Measurements from ENCODE around the gene TMEM135.
A peak's percentile ranks its signal among the peaks of the same experiment; 100 is the strongest.
"Not testable (repeated sequence)": the region's sequence is repeated elsewhere in the genome, so short reads cannot be mapped to it uniquely, and the experiment has no call there.

TMEM135 gene

DNA sequence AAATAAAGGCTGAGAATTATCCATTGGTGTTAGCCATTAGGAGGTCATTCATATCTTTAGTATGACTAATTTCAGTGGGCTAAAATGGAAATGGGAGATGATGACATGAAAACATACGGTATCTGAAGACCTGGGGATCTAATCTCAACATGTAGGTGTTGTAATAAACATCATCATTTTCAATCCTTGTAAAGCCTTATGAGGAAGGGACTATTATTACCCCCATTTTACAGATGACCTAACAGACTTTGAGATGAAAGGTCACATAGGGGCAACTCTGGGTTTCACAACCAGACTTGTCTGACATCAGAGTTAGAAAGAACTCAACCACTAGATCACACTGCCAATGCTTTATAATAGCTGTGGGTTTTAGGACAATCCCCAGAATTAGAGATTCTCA, 34.8 kb upstream of the TMEM135 start:
- Histone ChIP-seq H2BK120ac (ENCODE audit: low read depth, low read length) (no peak overlapping the region), H3K36me3 (ENCODE audit: control insufficient read depth, insufficient read depth, low read length) (no peaks in the 10 kb centered on the region), H3K79me1 (ENCODE audit: low read length) (no peaks in the 10 kb centered on the region), H2AK5ac (ENCODE audit: low read length) (no peak overlapping the region), H2BK15ac (replicated peaks; ENCODE audit: low read depth) (no peak overlapping the region), H4K5ac (ENCODE audit: low read length) (no peak overlapping the region), H3K9ac (ENCODE audit: low read length) (no peak overlapping the region), H3K18ac (ENCODE audit: low read length) (no peak overlapping the region), H3K27me3 (ENCODE audit: insufficient read depth, low read length, poor library complexity) (no peaks in the 10 kb centered on the region), H3K56ac (ENCODE audit: low read length) (no peak overlapping the region), H3K79me2 (ENCODE audit: control insufficient read depth, insufficient read depth, low read length) (no peaks in the 10 kb centered on the region), H3K23ac (ENCODE audit: low read length) (no peak overlapping the region), H3K4ac (ENCODE audit: low read depth, low read length) (no peak overlapping the region), H4K8ac (ENCODE audit: low read depth, low read length) (peak overlapping the region; percentile 56), H2BK5ac (ENCODE audit: low read length) (no peak overlapping the region), H3K4me2 (ENCODE audit: low read length) (no peak overlapping the region), H3K27ac (ENCODE audit: low read depth, low read length) (no peak overlapping the region), H3K4me1 (ENCODE audit: control insufficient read depth, low read depth, low read length) (peaks cover 8% of the 10 kb centered on the region), H3K4me3 (ENCODE audit: low read length) (no peak overlapping the region)
- no CpG with 5 or more reads among the region's 1 CpG for WGBS (ENCODE audit: extremely low coverage, insufficient coverage, low lambda C conversion rate)
- no peak for DNase-seq

DNA sequence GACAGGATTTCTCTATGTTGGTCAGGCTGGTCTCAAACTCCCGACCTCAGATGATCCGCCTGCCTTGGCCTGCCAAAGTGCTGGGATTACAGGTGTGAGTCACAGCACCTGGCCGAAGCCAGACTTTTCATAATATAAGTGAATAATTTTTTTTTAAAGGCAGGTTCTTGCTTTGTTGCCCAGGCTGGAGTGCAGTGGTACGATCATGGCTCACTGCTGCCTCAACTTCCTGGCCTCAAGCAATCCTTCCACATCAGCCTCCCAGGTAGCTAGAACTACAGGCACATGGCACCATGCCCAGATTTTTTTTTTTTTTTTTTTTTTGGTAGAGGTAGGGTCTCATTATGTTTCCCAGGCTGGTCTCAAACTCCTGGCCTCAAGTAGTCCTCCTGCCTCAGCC, 33.5 kb upstream of the TMEM135 start:
- Histone ChIP-seq H3K18ac (ENCODE audit: low read length) (peak overlapping the region; percentile 51), H3K4ac (ENCODE audit: low read depth, low read length) (peak overlapping the region; percentile 87)
- not testable (repeated sequence) for H3K4me3 ChIP-seq (ENCODE audit: low read length); H3K79me1 ChIP-seq (ENCODE audit: low read length); H3K56ac ChIP-seq (ENCODE audit: low read length); H2BK5ac ChIP-seq (ENCODE audit: low read length); DNase-seq; H2AK5ac ChIP-seq (ENCODE audit: low read length); H2BK120ac ChIP-seq (ENCODE audit: low read depth, low read length); H4K8ac ChIP-seq (ENCODE audit: low read depth, low read length); H3K9ac ChIP-seq (ENCODE audit: low read length); H3K4me2 ChIP-seq (ENCODE audit: low read length); H3K4me1 ChIP-seq (ENCODE audit: control insufficient read depth, low read depth, low read length); H3K36me3 ChIP-seq (ENCODE audit: control insufficient read depth, insufficient read depth, low read length); H2BK15ac ChIP-seq (replicated peaks; ENCODE audit: low read depth); H4K5ac ChIP-seq (ENCODE audit: low read length); H3K79me2 ChIP-seq (ENCODE audit: control insufficient read depth, insufficient read depth, low read length); H3K27me3 ChIP-seq (ENCODE audit: insufficient read depth, low read length, poor library complexity); H3K23ac ChIP-seq (ENCODE audit: low read length); H3K27ac ChIP-seq (ENCODE audit: low read depth, low read length)
- no CpG with 5 or more reads among the region's 4 CpGs for WGBS (ENCODE audit: extremely low coverage, insufficient coverage, low lambda C conversion rate)

DNA sequence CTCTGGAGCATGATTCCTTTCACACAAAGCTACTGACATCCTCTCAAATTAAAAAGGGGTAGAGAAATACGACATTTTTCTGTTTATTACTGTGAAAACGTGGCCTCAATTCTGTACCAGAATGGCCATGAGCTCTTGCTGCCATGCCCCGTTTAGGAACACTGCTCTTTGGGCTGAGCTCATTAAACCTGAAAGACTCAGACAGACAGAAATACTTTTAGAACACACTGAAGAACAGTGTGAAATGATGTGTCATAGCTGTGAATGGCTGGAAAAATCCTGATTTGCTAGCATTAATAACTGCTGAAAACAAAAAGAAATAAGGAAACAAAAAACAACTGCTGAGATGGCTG, 32.2 kb upstream of the TMEM135 start:
- Histone ChIP-seq H3K27me3 (ENCODE audit: insufficient read depth, low read length, poor library complexity) (no peaks in the 10 kb centered on the region), H3K27ac (ENCODE audit: low read depth, low read length) (no peak overlapping the region), H3K36me3 (ENCODE audit: control insufficient read depth, insufficient read depth, low read length) (no peaks in the 10 kb centered on the region), H3K9ac (ENCODE audit: low read length) (no peak overlapping the region), H2BK120ac (ENCODE audit: low read depth, low read length) (no peak overlapping the region), H2BK15ac (replicated peaks; ENCODE audit: low read depth) (peak overlapping the region; percentile 85), H3K4me2 (ENCODE audit: low read length) (no peak overlapping the region), H3K4me3 (ENCODE audit: low read length) (no peak overlapping the region), H3K23ac (ENCODE audit: low read length) (no peak overlapping the region), H2AK5ac (ENCODE audit: low read length) (no peak overlapping the region), H4K5ac (ENCODE audit: low read length) (no peak overlapping the region), H3K4me1 (ENCODE audit: control insufficient read depth, low read depth, low read length) (no peaks in the 10 kb centered on the region), H3K79me1 (ENCODE audit: low read length) (no peaks in the 10 kb centered on the region), H4K8ac (ENCODE audit: low read depth, low read length) (no peak overlapping the region), H2BK5ac (ENCODE audit: low read length) (no peak overlapping the region), H3K79me2 (ENCODE audit: control insufficient read depth, insufficient read depth, low read length) (no peaks in the 10 kb centered on the region), H3K4ac (ENCODE audit: low read depth, low read length) (no peak overlapping the region), H3K18ac (ENCODE audit: low read length) (no peak overlapping the region), H3K56ac (ENCODE audit: low read length) (no peak overlapping the region)
- no CpG with 5 or more reads among the region's 3 CpGs for WGBS (ENCODE audit: extremely low coverage, insufficient coverage, low lambda C conversion rate)
- no peak for DNase-seq

DNA sequence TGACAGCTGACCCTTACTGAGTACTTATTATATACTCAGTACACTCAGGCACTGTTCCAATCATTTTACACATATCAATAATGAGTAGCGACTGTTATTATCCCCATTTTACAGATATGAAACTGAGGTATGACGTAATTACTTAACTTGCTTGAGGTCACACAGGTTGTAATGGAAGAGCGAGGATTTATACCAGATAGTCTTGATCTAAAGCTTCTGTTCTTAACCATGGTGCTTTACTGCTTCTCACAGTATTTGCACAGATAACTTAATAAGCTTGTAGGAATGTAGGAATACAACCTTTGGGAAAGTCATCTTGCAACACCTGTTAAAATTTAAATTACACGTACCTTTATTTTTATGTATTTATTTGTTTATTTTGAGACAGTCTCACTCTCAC, 31.7 kb upstream of the TMEM135 start:
- H3K36me3 ChIP-seq (ENCODE audit: control insufficient read depth, insufficient read depth, low read length), result no peaks in the 10 kb centered on the region
- H3K4me3 ChIP-seq (ENCODE audit: low read length), result no peak overlapping the region
- H4K5ac ChIP-seq (ENCODE audit: low read length), result no peak overlapping the region
- no peaks in the 10 kb centered on the region for H3K79me1 ChIP-seq (ENCODE audit: low read length)
- no peak overlapping the region for H3K9ac ChIP-seq (ENCODE audit: low read length)
- no peaks in the 10 kb centered on the region for H3K27me3 ChIP-seq (ENCODE audit: insufficient read depth, low read length, poor library complexity)
- no peak overlapping the region for H2AK5ac ChIP-seq (ENCODE audit: low read length)
- peak overlapping the region; percentile 85 for H2BK15ac ChIP-seq (replicated peaks; ENCODE audit: low read depth)
- no peak overlapping the region for H3K56ac ChIP-seq (ENCODE audit: low read length)
- no peak for DNase-seq
- H3K4me2 ChIP-seq (ENCODE audit: low read length), result no peak overlapping the region
- no peaks in the 10 kb centered on the region for H3K4me1 ChIP-seq (ENCODE audit: control insufficient read depth, low read depth, low read length)
- WGBS (ENCODE audit: extremely low coverage, insufficient coverage, low lambda C conversion rate), result no CpG with 5 or more reads among the region's 4 CpGs
- H3K18ac ChIP-seq (ENCODE audit: low read length), result no peak overlapping the region
- H4K8ac ChIP-seq (ENCODE audit: low read depth, low read length), result no peak overlapping the region
- H3K27ac ChIP-seq (ENCODE audit: low read depth, low read length), result no peak overlapping the region
- H2BK5ac ChIP-seq (ENCODE audit: low read length), result no peak overlapping the region
- no peak overlapping the region for H3K23ac ChIP-seq (ENCODE audit: low read length)
- H3K4ac ChIP-seq (ENCODE audit: low read depth, low read length), result no peak overlapping the region
- H3K79me2 ChIP-seq (ENCODE audit: control insufficient read depth, insufficient read depth, low read length), result no peaks in the 10 kb centered on the region
- no peak overlapping the region for H2BK120ac ChIP-seq (ENCODE audit: low read depth, low read length)

DNA sequence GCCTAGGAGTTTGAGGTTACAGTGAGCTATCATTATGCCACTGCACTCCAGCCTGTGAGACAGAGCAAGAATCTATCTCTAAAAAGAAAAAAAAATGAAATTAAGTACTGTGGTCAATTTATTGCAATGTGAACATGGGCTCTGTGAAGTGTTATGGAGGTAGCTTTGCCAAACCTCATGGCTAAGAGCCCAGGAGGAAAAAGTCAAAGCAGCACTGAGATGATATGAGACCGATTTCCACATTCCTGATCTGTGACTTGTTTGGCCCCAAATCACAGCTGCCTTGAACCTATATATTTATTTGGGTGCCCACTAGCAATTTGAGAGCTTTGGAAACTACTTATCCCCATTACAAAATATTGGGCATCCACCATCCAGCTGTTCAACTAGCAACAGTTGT, 29.8 kb upstream of the TMEM135 start:
- no peak overlapping the region for H3K23ac ChIP-seq (ENCODE audit: low read length)
- no peak overlapping the region for H2BK15ac ChIP-seq (replicated peaks; ENCODE audit: low read depth)
- no CpG with 5 or more reads among the region's 1 CpG for WGBS (ENCODE audit: extremely low coverage, insufficient coverage, low lambda C conversion rate)
- no peaks in the 10 kb centered on the region for H3K4me1 ChIP-seq (ENCODE audit: control insufficient read depth, low read depth, low read length)
- no peak overlapping the region for H4K5ac ChIP-seq (ENCODE audit: low read length)
- no peak for DNase-seq
- H2AK5ac ChIP-seq (ENCODE audit: low read length), result no peak overlapping the region
- H3K27ac ChIP-seq (ENCODE audit: low read depth, low read length), result no peak overlapping the region
- no peak overlapping the region for H3K4ac ChIP-seq (ENCODE audit: low read depth, low read length)
- no peak overlapping the region for H3K9ac ChIP-seq (ENCODE audit: low read length)
- H3K18ac ChIP-seq (ENCODE audit: low read length), result no peak overlapping the region
- H3K4me2 ChIP-seq (ENCODE audit: low read length), result no peak overlapping the region
- no peak overlapping the region for H3K4me3 ChIP-seq (ENCODE audit: low read length)
- no peak overlapping the region for H4K8ac ChIP-seq (ENCODE audit: low read depth, low read length)
- no peaks in the 10 kb centered on the region for H3K27me3 ChIP-seq (ENCODE audit: insufficient read depth, low read length, poor library complexity)
- no peaks in the 10 kb centered on the region for H3K79me2 ChIP-seq (ENCODE audit: control insufficient read depth, insufficient read depth, low read length)
- H3K56ac ChIP-seq (ENCODE audit: low read length), result no peak overlapping the region
- no peak overlapping the region for H2BK120ac ChIP-seq (ENCODE audit: low read depth, low read length)
- H2BK5ac ChIP-seq (ENCODE audit: low read length), result no peak overlapping the region
- H3K36me3 ChIP-seq (ENCODE audit: control insufficient read depth, insufficient read depth, low read length), result no peaks in the 10 kb centered on the region
- H3K79me1 ChIP-seq (ENCODE audit: low read length), result no peaks in the 10 kb centered on the region

DNA sequence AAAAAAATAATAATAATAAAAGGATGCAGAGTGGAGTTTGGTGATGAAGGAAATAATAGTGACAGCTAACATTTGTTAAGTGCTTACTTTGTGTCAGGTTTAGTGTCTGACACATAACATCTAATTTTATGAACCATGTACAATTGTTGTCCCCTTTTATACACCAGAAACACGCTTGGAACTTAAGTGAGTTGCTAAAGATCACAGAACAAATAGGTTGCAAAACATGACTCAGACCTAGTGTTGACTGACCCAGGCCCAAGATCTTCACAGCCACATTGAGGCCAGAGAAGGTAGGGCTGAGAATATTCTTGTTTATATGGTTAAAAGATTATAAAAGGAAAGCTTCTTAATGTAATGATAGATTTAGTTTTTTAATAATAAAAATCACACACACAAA, 25.6 kb upstream of the TMEM135 start:
- Histone ChIP-seq H3K4ac (ENCODE audit: low read depth, low read length) (no peak overlapping the region), H2BK5ac (ENCODE audit: low read length) (no peak overlapping the region), H3K18ac (ENCODE audit: low read length) (no peak overlapping the region), H3K79me1 (ENCODE audit: low read length) (no peaks in the 10 kb centered on the region), H3K79me2 (ENCODE audit: control insufficient read depth, insufficient read depth, low read length) (no peaks in the 10 kb centered on the region), H2BK15ac (replicated peaks; ENCODE audit: low read depth) (no peak overlapping the region), H3K27me3 (ENCODE audit: insufficient read depth, low read length, poor library complexity) (no peaks in the 10 kb centered on the region), H2BK120ac (ENCODE audit: low read depth, low read length) (no peak overlapping the region), H4K5ac (ENCODE audit: low read length) (no peak overlapping the region), H3K27ac (ENCODE audit: low read depth, low read length) (no peak overlapping the region), H3K4me3 (ENCODE audit: low read length) (no peak overlapping the region), H3K9ac (ENCODE audit: low read length) (no peak overlapping the region), H2AK5ac (ENCODE audit: low read length) (no peak overlapping the region), H3K36me3 (ENCODE audit: control insufficient read depth, insufficient read depth, low read length) (no peaks in the 10 kb centered on the region), H4K8ac (ENCODE audit: low read depth, low read length) (no peak overlapping the region), H3K23ac (ENCODE audit: low read length) (no peak overlapping the region), H3K56ac (ENCODE audit: low read length) (no peak overlapping the region), H3K4me1 (ENCODE audit: control insufficient read depth, low read depth, low read length) (peaks cover 2% of the 10 kb centered on the region), H3K4me2 (ENCODE audit: low read length) (no peak overlapping the region)
- WGBS (ENCODE audit: extremely low coverage, insufficient coverage, low lambda C conversion rate), result no CpG with 5 or more reads among the region's 1 CpG
- DNase-seq, result no peak
